ENCODE data around the gene KCNQ1. TPM values are rescaled to one million over a fixed set of nuclear protein-coding genes. Genes with fewer than 3 reads are reported as not detected.

Gene KCNQ1
- total and polyA plus RNA-seq, 7 experiments from 2014 or later, result 14.7 to 46.4 (median 36.9) TPM

GRCh38 chr11:2736577-2737225 is 291.9 kb downstream of the KCNQ1 start:
- H3K27me3 Mint-ChIP-seq, result no peaks in the 10 kb centered on the region
- intact Hi-C loops (cut with micrococcal nuclease), result no loop called here
- no peaks in the 10 kb centered on the region for H3K27me3 ChIP-seq (ENCODE audit: control insufficient read depth in 2 of 2, insufficient read depth in 2 of 2, low read length in 2 of 2)
- peaks cover 0 to 20% (median 0%) of the 10 kb centered on the region in 7 donors for H3K4me1 Mint-ChIP-seq
- ChIA-PET CTCF (no interaction called here), POLR2A (no interaction called here)
- no peaks in the 10 kb centered on the region for H3K9me3 Mint-ChIP-seq
- H3K27ac ChIP-seq (ENCODE audit: low read depth, low read length), result no peak overlapping the region
- H3K36me3 ChIP-seq (ENCODE audit: control insufficient read depth in 2 of 3, insufficient read depth in 3 of 3, low read length in 3 of 3), result no peaks in the 10 kb centered on the region
- no peaks in the 10 kb centered on the region for H3K4me1 ChIP-seq (ENCODE audit: control insufficient read depth in 2 of 2, insufficient read depth in 2 of 2, low read length in 2 of 2)
- H3K4me3 ChIP-seq (ENCODE audit: low read length), result no peak overlapping the region
- DNase-seq, result no peak
- no peak overlapping the region for H3K27ac Mint-ChIP-seq
- no peak overlapping the region for H3K4me3 Mint-ChIP-seq
- no peaks in the 10 kb centered on the region for H3K36me3 Mint-ChIP-seq
- H3K9me3 ChIP-seq (ENCODE audit: control insufficient read depth in 2 of 3, low read length in 3 of 3), result no peaks in the 10 kb centered on the region
- ATAC-seq, result no peak

- Histone ChIP-seq H3K4me3 (ENCODE audit: low read length) (no peak overlapping the region), H3K9me3 (ENCODE audit: control insufficient read depth in 2 of 3, low read length in 3 of 3) (no peaks in the 10 kb centered on the region), H3K4me1 (ENCODE audit: control insufficient read depth in 2 of 2, insufficient read depth in 2 of 2, low read length in 2 of 2) (no peaks in the 10 kb centered on the region), H3K36me3 (ENCODE audit: control insufficient read depth in 2 of 3, insufficient read depth in 3 of 3, low read length in 3 of 3) (no peaks in the 10 kb centered on the region), H3K27ac (ENCODE audit: low read depth, low read length) (no peak overlapping the region), H3K27me3 (ENCODE audit: control insufficient read depth in 2 of 2, insufficient read depth in 2 of 2, low read length in 2 of 2) (no peaks in the 10 kb centered on the region)
- Mint-ChIP-seq H3K27ac (no peak overlapping the region), H3K27me3 (no peaks in the 10 kb centered on the region), H3K4me3 (no peak overlapping the region), H3K4me1 (peaks cover 0 to 22% (median 0%) of the 10 kb centered on the region in 7 donors), H3K36me3 (no peaks in the 10 kb centered on the region), H3K9me3 (no peaks in the 10 kb centered on the region)
- ChIA-PET POLR2A (no interaction called here), CTCF (no interaction called here)
- intact Hi-C loops (cut with micrococcal nuclease), result no loop called here
- DNase-seq, result no peak
- ATAC-seq, result no peak
Measured at GRCh38 chr11:2737226-2737590, 292.4 kb downstream of the KCNQ1 start.

GRCh38 chr11:2737866-2738265 is 293.1 kb downstream of the KCNQ1 start:
- Histone ChIP-seq H3K9me3 (ENCODE audit: control insufficient read depth in 2 of 3, low read length in 3 of 3) (no peaks in the 10 kb centered on the region), H3K4me1 (ENCODE audit: control insufficient read depth in 2 of 2, insufficient read depth in 2 of 2, low read length in 2 of 2) (no peaks in the 10 kb centered on the region), H3K27me3 (ENCODE audit: control insufficient read depth in 2 of 2, insufficient read depth in 2 of 2, low read length in 2 of 2) (no peaks in the 10 kb centered on the region), H3K4me3 (ENCODE audit: low read length) (no peak overlapping the region), H3K27ac (ENCODE audit: low read depth, low read length) (no peak overlapping the region), H3K36me3 (ENCODE audit: control insufficient read depth in 2 of 3, insufficient read depth in 3 of 3, low read length in 3 of 3) (no peaks in the 10 kb centered on the region)
- POLR2A ChIA-PET, result no interaction called here
- no peak for DNase-seq
- intact Hi-C loops (cut with micrococcal nuclease), result no loop called here
- no peak for ATAC-seq
- Mint-ChIP-seq H3K9me3 (no peaks in the 10 kb centered on the region), H3K27ac (no peak overlapping the region), H3K4me1 (peaks cover 0 to 22% (median 0%) of the 10 kb centered on the region in 7 donors), H3K4me3 (no peak overlapping the region), H3K27me3 (no peaks in the 10 kb centered on the region), H3K36me3 (no peaks in the 10 kb centered on the region)
- CTCF ChIA-PET, result no interaction called here

GRCh38 chr11:2738551-2739431 is 294.0 kb downstream of the KCNQ1 start:
- DNase-seq, result no peak
- Histone ChIP-seq H3K4me1 (ENCODE audit: control insufficient read depth in 2 of 2, insufficient read depth in 2 of 2, low read length in 2 of 2) (no peaks in the 10 kb centered on the region), H3K27ac (ENCODE audit: low read depth, low read length) (no peak overlapping the region), H3K27me3 (ENCODE audit: control insufficient read depth in 2 of 2, insufficient read depth in 2 of 2, low read length in 2 of 2) (no peaks in the 10 kb centered on the region), H3K9me3 (ENCODE audit: control insufficient read depth in 2 of 3, low read length in 3 of 3) (no peaks in the 10 kb centered on the region), H3K36me3 (ENCODE audit: control insufficient read depth in 2 of 3, insufficient read depth in 3 of 3, low read length in 3 of 3) (no peaks in the 10 kb centered on the region), H3K4me3 (ENCODE audit: low read length) (no peak overlapping the region)
- no peak for ATAC-seq
- Mint-ChIP-seq H3K27ac (no peak overlapping the region), H3K4me3 (no peak overlapping the region), H3K4me1 (peaks cover 0 to 19% (median 0%) of the 10 kb centered on the region in 7 donors), H3K9me3 (no peaks in the 10 kb centered on the region), H3K36me3 (no peaks in the 10 kb centered on the region), H3K27me3 (no peaks in the 10 kb centered on the region)
- ChIA-PET CTCF (no interaction called here), POLR2A (no interaction called here)
- intact Hi-C loops (cut with micrococcal nuclease), result no loop called here

GRCh38 chr11:2739531-2740274 is 294.9 kb downstream of the KCNQ1 start:
- no peak overlapping the region for H3K27ac Mint-ChIP-seq
- ATAC-seq, result no peak
- Histone ChIP-seq H3K9me3 (ENCODE audit: control insufficient read depth in 2 of 3, low read length in 3 of 3) (no peaks in the 10 kb centered on the region), H3K27me3 (ENCODE audit: control insufficient read depth in 2 of 2, insufficient read depth in 2 of 2, low read length in 2 of 2) (no peaks in the 10 kb centered on the region), H3K4me3 (ENCODE audit: low read length) (no peak overlapping the region), H3K27ac (ENCODE audit: low read depth, low read length) (no peak overlapping the region), H3K36me3 (ENCODE audit: control insufficient read depth in 2 of 3, insufficient read depth in 3 of 3, low read length in 3 of 3) (no peaks in the 10 kb centered on the region), H3K4me1 (ENCODE audit: control insufficient read depth in 2 of 2, insufficient read depth in 2 of 2, low read length in 2 of 2) (no peaks in the 10 kb centered on the region)
- peaks cover 0 to 17% (median 0%) of the 10 kb centered on the region in 7 donors for H3K4me1 Mint-ChIP-seq
- no peak for DNase-seq
- intact Hi-C loops (cut with micrococcal nuclease), result no loop called here
- no peak overlapping the region for H3K4me3 Mint-ChIP-seq
- ChIA-PET POLR2A (no interaction called here), CTCF (no interaction called here)
- no peaks in the 10 kb centered on the region for H3K27me3 Mint-ChIP-seq
- peaks cover 0 to 3% (median 0%) of the 10 kb centered on the region in 5 donors for H3K36me3 Mint-ChIP-seq
- H3K9me3 Mint-ChIP-seq, result no peaks in the 10 kb centered on the region

GRCh38 chr11:2740275-2740940 is 295.6 kb downstream of the KCNQ1 start:
- Histone ChIP-seq H3K27ac (ENCODE audit: low read depth, low read length) (no peak overlapping the region), H3K9me3 (ENCODE audit: control insufficient read depth in 2 of 3, low read length in 3 of 3) (no peaks in the 10 kb centered on the region), H3K4me3 (ENCODE audit: low read length) (no peak overlapping the region), H3K36me3 (ENCODE audit: control insufficient read depth in 2 of 3, insufficient read depth in 3 of 3, low read length in 3 of 3) (no peaks in the 10 kb centered on the region), H3K4me1 (ENCODE audit: control insufficient read depth in 2 of 2, insufficient read depth in 2 of 2, low read length in 2 of 2) (no peaks in the 10 kb centered on the region), H3K27me3 (ENCODE audit: control insufficient read depth in 2 of 2, insufficient read depth in 2 of 2, low read length in 2 of 2) (no peaks in the 10 kb centered on the region)
- POLR2A ChIA-PET, result no interaction called here
- intact Hi-C loops (cut with micrococcal nuclease), result no loop called here
- no peak overlapping the region for H3K27ac Mint-ChIP-seq
- CTCF ChIA-PET, result no interaction called here
- H3K36me3 Mint-ChIP-seq, result peaks cover 0 to 5% (median 0%) of the 10 kb centered on the region in 5 donors
- ATAC-seq, result no peak
- H3K27me3 Mint-ChIP-seq, result no peaks in the 10 kb centered on the region
- H3K4me3 Mint-ChIP-seq, result no peak overlapping the region
- H3K9me3 Mint-ChIP-seq, result no peaks in the 10 kb centered on the region
- peaks cover 0 to 17% (median 0%) of the 10 kb centered on the region in 7 donors for H3K4me1 Mint-ChIP-seq
- no peak for DNase-seq

Data from naive thymus-derived CD4-positive, alpha-beta T cell (primary cell).